ENCODE measurements around the gene ATP10A.

DNA sequence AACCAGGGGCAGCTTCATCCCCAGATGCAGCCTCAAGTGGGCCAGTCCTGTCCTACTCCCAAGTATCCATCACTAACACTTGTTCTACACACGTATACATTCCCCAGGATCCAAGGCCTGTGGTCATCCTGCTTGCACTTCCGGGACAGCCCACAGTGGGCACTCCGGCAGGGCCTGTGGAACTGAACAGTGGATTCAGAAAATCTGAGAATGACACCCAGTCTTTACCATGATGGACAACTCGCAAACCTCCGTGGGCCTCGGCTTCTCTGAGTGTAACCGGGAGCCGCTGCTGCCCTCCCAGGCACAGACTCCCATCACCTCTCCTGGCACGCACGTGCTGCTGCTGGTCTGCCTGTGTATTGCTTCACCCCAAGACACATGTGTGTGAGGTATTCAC, 59.6 kb downstream of the ATP10A start:
- TF ChIP-seq, protein P1, sequence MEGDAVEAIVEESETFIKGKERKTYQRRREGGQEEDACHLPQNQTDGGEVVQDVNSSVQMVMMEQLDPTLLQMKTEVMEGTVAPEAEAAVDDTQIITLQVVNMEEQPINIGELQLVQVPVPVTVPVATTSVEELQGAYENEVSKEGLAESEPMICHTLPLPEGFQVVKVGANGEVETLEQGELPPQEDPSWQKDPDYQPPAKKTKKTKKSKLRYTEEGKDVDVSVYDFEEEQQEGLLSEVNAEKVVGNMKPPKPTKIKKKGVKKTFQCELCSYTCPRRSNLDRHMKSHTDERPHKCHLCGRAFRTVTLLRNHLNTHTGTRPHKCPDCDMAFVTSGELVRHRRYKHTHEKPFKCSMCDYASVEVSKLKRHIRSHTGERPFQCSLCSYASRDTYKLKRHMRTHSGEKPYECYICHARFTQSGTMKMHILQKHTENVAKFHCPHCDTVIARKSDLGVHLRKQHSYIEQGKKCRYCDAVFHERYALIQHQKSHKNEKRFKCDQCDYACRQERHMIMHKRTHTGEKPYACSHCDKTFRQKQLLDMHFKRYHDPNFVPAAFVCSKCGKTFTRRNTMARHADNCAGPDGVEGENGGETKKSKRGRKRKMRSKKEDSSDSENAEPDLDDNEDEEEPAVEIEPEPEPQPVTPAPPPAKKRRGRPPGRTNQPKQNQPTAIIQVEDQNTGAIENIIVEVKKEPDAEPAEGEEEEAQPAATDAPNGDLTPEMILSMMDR (conservative IDR thresholded peaks at IDR 0.05; ENCODE audit: low read length), result no peak
- no peak for TF ChIP-seq EZH2phosphoT487 (IDR thresholded peaks at IDR 0.05; ENCODE audit: borderline replicate concordance, low read depth, low read length)
